ENCODE measurements around the gene TMEM74B. TPM values are rescaled to one million over a fixed set of nuclear protein-coding genes. Genes with fewer than 3 reads are reported as not detected.

The TMEM74B gene
- total RNA-seq, 1 experiment from 2014 or later = 4.9 TPM

- Histone ChIP-seq H4K5ac (ENCODE audit: insufficient read length, low read depth, low read length) (no peak overlapping the region), H3T11ph (ENCODE audit: low read length) (no peak overlapping the region), H2BK20ac (ENCODE audit: low read depth, low read length, poor library complexity, severe bottlenecking) (no peak overlapping the region), H3K9me3 (ENCODE audit: control insufficient read depth, low read depth, low read length) (no peaks in the 10 kb centered on the region), H2BK15ac (ENCODE audit: low read depth, low read length) (no peak overlapping the region), H2BK120ac (ENCODE audit: low read depth, low read length, poor library complexity, severe bottlenecking) (no peak overlapping the region), H3K4ac (ENCODE audit: low read depth, low read length) (no peak overlapping the region), H3K27ac (ENCODE audit: insufficient read length, low read depth, low read length) (no peak overlapping the region), H3K27me3 (ENCODE audit: insufficient read depth, low read length) (no peaks in the 10 kb centered on the region; the same call in 1 of the 2 replicates), H2BK12ac (ENCODE audit: insufficient read length, low read depth, low read length) (no peak overlapping the region), H4K20me1 (ENCODE audit: control insufficient read depth, insufficient read depth, insufficient read length) (no peaks in the 10 kb centered on the region), H3K18ac (ENCODE audit: insufficient read length, low read depth, low read length) (no peak overlapping the region), H3K4me1 (ENCODE audit: insufficient read depth, low read length) (no peaks in the 10 kb centered on the region), H3K4me2 (ENCODE audit: insufficient read depth, insufficient read length, low read length) (no peak overlapping the region), H3K9ac (ENCODE audit: extremely low read depth, insufficient read length, low read length) (no peak overlapping the region), H3K79me1 (ENCODE audit: insufficient read depth, low read depth, low read length, poor library complexity, severe bottlenecking) (no peaks in the 10 kb centered on the region), H3K23ac (ENCODE audit: insufficient read length, low read depth, low read length) (no peak overlapping the region), H2BK5ac (ENCODE audit: insufficient read length, low read length) (no peak overlapping the region), H3K56ac (ENCODE audit: insufficient read length, low read depth, low read length) (no peak overlapping the region), H4K91ac (ENCODE audit: insufficient read length, low read depth, low read length) (no peak overlapping the region), H2AK5ac (ENCODE audit: insufficient read length, low read length) (no peak overlapping the region), H3K14ac (ENCODE audit: insufficient read depth, low read length) (no peak overlapping the region), H3K23me2 (ENCODE audit: insufficient read length, low read depth, low read length, poor library complexity, severe bottlenecking) (no peaks in the 10 kb centered on the region), H2AFZ (ENCODE audit: low read length) (no peak overlapping the region), H4K8ac (replicated peaks; ENCODE audit: insufficient read length, low read depth, low read length) (no peak overlapping the region), H3K79me2 (ENCODE audit: insufficient read depth, low read length) (no peaks in the 10 kb centered on the region; the same call in 1 of the 2 replicates)
- TF ChIP-seq CTCF (conservative IDR thresholded peaks at IDR 0.05) = no peak
- no CpG with 5 or more reads among the region's 2 CpGs for WGBS (ENCODE audit: extremely low coverage, insufficient read length, low lambda C conversion rate)
- H3K4me3 Mint-ChIP-seq = no peak overlapping the region
- H3K4me1 Mint-ChIP-seq = no peaks in the 10 kb centered on the region
- H3K27ac Mint-ChIP-seq = no peak overlapping the region
- H3K36me3 Mint-ChIP-seq (ENCODE audit: insufficient read depth in 1 of 3, low read depth in 3 of 3) = peaks cover 27 to 76% (median 72%) of the 10 kb centered on the region in 3 experiments; a peak in 6 of 7 replicates
- H3K9me3 Mint-ChIP-seq = no peaks in the 10 kb centered on the region
- no peak for DNase-seq
- H3K27me3 Mint-ChIP-seq (ENCODE audit: low read depth) = no peaks in the 10 kb centered on the region
Measured at GRCh38 chr20:1163653-1164052, 21.1 kb downstream of the TMEM74B start.

Data from H9 (cell line).